Measurements from ENCODE around the gene YY1.
A peak's percentile ranks its signal among the peaks of the same experiment; 100 is the strongest.
"Not testable (repeated sequence)": the region's sequence is repeated elsewhere in the genome, so short reads cannot be mapped to it uniquely, and the experiment has no call there.

The YY1 gene

DNA sequence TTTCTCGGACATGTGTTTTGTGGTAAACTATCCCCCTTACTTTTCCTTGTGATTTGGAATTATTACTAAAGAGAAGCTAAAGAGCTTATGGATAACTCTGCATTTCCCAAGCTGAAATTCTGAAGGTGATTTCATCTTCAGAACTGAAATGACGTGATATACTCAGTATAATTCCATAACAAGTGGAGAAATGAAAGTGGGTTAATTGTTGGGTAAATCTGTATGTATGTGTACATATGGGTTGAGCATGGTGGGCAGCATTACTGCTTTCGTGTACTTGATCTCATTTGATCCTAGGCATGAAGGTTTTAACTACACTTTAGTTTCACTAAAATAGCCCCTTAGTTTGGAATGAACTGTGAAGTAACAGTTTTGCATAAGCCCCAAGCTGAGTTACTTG is 4.1 kb downstream of the YY1 start:
- no peak for DNase-seq (ENCODE audit: low spot score)

DNA sequence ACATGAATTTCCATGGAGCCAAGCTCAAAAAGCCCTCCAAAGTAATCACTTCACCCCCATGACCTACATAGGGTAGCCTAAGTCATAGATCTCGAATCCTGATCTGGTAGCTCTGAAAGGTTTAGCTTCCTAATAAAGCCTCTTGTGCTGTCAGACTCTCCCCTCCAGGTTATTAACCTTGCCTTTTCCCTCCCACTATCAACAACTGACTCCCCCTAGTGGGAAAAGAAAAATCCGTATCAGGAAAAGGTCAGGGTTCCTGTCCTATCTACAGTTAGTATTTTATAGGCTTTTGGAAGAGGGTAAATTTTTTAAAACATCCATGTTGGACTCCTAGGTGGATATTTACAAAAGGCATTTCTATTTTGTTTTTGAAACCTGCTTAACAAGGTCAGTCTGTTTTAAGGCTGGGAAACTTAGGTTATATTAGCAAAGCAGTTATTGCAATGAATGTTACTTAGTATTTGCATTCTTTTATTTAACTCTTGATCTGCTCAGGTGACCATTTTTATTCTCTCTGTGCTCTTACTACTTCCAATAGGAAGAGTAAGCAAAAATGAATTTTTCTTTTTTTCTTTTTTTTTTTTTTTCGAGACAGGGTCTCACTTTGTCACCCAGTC is 8.0 kb downstream of the YY1 start:
- peak; percentile 72 for DNase-seq (ENCODE audit: low spot score)

DNA sequence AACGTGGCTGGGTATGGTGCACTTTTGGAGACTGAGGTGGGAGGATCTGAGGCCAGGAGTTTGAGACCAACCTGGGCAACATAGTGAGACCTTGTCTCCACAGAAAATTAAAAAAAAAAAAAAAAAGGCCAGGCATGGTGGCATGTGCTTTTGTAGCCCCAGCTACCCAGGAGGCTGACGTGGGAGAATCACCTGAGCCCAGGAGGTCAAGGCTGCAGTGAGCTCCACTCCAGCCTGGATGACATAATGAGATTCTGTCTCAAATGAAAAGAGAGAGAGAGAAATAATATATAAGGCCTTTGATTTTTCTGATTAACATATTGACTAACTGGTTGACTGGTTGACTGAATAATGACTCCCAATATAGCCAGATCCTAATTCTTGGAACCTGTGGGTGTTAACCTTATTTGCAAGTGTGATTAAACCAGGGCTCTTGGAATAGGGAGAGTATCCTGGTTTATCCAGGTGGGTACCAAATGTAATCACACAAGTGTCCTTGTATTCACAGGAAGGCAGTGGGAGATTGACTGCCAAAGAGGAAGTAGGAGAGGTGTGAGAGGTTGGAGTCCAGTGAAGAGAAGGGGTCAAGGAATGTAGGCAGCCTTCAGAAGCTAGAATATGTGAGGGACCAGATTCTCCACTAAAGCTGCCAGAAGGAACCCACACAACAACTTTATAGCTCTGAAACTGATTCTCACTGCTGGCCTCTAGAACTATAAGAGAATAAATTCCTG is 12.0 kb downstream of the YY1 start:
- DNase-seq (ENCODE audit: low spot score): no peak

DNA sequence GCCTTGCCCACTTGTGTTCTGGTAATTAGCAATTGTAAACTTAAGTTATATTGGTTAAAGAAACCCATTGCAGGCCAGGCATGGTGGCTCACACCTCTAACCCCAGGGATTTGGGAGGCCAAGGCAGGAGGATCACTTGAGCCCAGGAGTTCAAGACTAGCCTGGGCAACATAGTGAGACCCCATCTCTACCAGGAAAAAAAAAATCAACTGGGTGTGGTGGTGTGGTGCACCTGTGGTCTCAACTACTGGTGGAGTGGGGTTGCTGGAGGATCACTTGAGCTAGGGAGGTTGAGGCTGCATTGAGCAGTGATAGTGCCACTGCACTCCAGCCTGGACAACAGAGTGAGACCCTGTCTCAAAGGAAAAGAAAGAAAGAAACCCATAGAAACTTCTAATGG is 13.7 kb downstream of the YY1 start:
- no peak for DNase-seq (ENCODE audit: low spot score)

DNA sequence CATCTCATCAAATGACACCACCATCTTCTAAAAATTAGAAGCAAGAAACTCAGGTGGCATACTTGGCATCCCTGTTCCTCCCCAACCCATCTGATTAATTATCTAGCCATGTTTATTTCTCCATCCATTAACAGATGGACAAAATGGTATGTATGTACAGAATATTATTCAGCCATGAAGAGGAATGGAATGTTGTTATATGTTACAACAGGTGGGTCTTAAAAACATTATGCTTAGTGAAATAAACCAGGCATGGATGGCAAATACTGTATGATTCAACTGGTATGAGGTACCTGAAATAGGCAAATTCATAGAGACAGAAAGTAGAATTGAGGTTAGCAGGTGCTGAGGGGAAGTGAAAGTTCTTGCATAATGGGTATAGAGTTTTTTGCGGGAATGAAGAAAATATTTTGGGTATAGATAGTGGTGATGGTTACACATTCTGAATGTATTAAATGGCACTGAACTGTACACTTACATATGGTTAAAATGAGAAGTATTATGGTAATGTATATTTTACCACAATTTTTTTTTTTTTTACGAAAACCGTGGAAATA is 17.5 kb downstream of the YY1 start:
- DNase-seq (ENCODE audit: low spot score): no peak

DNA sequence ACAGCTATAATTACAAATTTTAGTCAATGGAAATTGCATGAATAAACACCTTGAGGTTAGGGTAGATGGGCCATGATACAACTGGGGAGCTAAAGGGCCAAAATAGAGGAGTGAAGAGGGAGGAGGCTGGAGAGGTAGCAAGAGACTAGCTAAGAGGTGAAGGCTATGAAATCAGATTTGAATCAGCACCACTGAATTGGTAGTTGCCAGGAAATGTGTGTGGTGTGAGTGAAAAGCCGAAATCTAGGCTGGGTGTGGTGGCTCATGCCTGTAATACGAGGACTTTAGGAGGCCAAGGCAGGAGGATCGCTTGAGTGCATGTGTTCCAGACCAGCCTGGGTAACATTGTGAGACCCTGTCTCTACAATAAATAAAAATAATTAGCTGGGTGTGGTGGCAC is 22.7 kb downstream of the YY1 start:
- DNase-seq (ENCODE audit: low spot score): no peak

DNA sequence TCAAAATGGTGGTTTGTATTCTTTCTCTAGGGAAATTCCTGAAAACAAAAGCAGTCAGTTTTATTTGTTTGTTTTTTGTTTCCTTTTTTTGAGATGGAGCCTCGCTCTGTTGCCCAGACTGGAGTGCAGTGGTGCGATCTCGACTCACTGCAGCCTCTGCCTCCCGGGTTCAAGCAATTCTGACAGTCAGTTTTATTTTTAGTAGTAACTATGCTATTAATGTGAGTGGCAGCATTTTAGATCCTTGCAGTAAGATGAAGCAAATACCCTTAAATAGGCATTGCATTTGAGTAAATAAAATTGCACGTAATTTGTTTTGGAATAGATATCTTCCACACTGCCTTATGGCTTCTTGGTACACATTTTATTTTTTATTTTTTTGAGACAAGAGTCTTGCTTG is 23.6 kb downstream of the YY1 start:
- DNase-seq (ENCODE audit: low spot score): no peak

DNA sequence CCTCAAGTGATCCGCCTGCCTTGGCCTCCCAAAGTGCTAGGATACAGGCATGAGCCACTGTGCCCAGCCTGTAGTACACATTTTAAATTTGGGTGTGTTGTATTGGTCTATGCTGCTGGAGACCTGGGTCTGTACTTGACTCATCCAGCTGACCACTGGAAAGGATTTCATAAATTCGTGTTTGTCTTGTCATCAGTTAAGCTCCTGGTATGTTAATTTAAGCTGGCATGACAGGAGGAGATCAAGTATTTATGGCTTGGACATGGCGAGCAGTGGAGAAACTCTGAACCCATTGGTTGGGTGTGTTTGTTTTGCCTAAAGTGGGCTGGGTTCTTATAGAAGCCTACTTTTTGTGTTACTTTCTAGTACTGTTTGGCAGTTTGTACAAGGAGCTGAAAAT is 24.2 kb downstream of the YY1 start:
- no peak for DNase-seq (ENCODE audit: low spot score)

DNA sequence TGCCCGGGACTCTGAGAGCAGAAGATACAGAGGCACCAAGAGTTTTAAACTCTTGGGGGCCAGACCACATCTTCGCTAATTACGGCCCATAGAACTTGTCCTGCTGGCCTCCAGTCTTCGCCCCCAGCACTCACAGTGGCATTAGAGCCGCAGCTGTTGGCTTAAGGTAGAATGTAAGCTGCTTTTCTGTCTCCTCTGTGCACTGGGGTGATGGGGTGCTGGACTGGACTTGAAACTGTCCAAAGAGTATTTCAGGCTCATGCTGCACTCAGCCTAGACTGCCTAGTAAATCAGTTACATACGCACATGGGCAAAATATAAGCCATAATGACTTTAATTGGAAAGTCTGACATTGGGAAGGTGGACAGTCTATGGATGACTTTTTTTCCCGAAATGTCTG is 29.0 kb downstream of the YY1 start:
- DNase-seq (ENCODE audit: low spot score): no peak

DNA sequence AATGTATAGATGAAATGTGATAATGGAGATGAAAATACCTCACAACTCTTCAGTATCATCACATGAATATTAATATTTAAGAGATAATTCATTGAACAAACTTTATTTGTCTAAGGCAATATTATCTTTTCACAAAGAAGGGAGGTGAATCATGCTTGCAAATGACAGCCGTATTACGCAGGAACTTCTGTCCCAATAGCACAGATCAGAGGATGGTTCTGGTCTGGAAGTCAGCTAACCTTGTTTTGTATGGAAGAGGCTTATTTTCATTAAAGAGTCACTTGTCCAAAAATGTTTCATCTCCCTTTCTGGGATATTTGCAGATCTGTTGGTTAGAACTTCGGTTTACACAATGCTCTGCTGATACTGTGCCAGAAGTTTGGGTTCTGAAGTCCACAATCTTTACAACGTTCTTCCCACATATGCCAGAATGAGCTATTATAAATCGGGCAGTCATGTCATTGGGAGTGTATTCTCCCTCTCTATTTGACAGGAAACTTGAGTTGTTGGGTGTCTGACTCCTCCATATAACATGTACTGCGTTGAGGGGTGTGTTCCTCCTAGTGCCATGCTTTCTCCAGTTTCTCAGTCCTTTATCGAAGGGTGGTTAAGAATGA is 29.8 kb downstream of the YY1 start:
- no peak for DNase-seq (ENCODE audit: low spot score)

DNA sequence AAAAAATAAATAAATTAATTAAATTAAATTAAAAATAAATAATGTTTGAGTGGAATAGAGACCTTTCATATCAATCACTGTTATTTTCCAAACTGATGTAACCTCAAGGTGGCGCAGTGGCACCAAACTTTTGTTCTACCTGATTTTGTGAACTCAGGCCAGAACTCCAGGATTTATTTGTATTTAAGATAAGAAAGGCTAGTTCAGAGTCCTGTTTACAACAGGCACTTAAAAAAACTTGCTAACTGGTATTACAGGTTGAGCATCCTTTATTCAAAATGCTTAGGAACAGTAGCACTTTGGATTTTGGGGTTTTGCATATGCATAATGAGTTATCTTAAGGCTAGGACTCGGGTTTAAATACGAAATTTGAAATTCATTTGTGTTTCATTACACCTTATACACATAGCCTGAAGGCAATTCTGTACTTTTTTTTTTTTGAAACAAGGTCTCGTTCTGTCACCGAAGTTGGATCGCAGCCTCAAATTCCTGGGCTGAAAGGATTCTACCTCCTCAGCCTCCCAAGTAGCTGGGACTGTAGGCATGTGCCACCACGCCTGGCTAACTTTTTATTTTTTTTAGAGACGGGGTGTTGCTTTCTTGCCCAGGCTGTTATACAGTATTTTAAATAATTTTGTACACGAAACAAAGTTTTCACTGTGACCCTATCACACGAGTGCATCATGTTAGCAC is 32.4 kb downstream of the YY1 start:
- DNase-seq (ENCODE audit: low spot score): peak; percentile 19

DNA sequence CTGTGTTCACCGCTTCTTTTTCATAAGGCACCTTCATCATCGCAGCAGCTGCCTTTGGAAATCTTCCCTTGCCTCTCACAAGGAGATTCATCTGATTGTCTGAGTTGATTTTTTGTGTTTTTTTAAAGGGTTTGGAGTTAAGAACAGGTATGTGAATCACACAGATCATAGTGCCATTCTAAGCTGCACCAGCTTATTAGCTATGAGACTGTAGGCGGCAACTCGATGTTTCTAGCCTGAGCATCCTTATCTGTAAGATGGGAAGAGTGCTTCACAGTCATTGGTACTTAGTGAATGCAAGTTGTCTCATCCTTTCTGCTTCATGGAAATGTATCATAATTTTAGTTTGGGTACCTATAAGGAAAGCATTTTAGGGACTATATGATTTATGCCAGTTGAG is 35.3 kb downstream of the YY1 start:
- DNase-seq (ENCODE audit: low spot score): no peak

DNA sequence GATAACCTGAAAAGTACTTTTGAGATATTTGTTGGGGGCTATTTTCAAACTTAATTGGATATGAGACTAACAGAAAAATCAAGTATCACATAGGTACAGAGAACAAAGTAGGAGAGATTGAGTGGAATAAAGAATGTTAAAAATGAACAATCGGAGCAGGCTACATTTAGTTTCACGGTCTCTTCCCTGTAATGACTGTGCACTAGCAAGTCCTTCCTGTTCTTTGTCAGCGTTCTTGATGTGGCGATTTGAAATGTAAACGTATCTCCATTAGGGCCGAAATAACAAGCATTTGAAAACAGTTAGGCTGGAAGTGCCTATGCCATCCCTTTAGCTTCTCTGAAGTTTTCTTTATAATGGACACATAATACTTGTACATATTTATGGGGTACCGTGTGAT is 36.3 kb downstream of the YY1 start:
- no peak for DNase-seq (ENCODE audit: low spot score)

DNA sequence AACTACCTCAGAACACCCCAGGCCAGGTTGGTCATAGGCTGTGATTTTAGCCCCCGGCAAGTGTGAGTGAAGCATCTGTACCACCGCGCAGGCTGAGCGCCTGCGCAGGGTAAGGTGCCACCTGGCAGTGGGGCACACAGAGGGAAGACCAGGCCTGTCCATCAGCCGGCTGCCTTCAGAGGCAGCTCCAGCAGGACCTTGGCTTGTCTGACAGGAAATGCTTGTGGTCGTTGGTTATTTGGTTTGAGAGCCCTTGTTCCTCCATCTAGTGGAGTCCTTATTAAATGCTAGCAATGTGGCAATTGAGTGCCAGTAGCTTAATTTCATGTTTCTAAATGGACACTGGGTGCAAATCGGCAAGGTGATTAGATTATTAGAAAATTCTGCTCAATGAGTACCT is 39.8 kb downstream of the YY1 start:
- no peak for DNase-seq (ENCODE audit: low spot score)

DNA sequence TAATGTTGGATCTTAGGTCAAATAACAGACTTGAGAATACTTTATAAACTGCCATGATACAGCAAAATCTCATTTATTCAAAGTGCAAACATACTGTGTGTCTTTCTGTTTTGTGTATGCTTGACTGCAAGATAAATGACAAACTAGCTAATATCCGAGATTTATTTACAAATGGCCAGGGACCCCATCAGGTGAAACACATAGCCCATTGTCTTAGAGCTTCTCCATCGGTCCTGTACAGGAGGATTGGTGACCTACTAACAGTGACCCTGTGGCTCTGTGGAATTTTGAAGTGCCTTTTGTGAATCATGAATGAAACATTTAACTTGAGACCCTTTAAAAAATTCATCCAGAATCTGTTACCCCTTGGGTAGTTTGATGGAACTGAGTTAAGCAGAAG is 40.2 kb downstream of the YY1 start:
- no peak for DNase-seq (ENCODE audit: low spot score)

DNA sequence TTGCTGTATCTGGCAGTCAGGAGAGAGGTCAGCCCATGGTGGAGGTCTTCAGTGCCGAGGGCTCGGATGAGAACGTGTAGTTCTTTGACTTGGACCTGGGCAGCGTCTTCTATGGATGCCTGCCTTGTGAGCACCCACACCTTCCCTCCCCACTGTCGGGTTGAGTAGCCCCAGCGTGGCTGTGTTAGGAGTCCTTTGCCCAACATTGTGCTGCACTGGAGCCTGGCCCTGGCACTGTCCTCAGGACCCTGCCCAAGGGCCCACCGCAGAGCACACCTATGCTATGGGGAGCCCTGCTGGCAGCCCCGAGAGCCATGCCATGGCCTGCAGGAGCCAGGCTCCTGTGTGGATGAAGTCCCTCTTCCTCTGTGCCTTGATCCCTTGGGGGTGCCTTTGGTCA is 40.6 kb downstream of the YY1 start:
- DNase-seq (ENCODE audit: low spot score): no peak

DNA sequence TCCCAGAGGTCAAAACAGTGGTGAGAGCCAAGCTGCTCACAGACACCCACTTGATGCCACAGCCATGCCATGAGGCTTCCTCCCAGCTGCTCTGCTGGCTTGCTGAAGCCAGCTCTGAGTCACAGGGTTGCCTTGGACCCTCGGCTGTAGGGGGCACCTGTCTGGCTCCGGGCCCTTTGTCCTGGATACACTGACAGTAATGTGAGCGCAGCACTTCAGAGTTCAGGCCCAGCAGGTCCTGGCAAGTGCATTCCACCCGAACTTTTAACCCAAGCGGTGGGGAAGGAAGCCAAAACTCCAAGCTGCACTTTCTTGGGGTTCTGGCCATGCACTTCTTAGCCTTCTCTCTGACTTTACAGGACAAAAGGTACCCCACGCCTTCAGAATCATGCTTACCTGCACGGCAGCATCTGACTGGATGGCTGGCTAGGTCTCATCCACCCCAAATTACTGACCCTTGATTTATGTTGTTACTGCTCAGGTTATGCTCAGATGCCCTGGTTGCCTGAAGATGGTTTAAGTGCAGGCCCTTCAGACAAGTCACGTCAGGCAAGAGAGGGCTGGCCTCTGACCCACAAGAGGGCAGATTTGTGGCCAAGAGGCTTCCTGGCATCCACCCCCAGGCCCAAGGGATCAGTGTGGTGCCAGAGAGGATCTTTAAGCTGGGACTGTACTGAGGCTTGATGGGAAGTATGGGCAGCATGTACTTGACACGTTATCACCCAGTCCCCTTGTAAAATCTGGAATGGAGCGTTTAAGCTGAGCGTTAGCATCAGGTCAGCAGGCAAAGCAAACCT is 42.5 kb downstream of the YY1 start:
- no peak for DNase-seq (ENCODE audit: low spot score)

DNA sequence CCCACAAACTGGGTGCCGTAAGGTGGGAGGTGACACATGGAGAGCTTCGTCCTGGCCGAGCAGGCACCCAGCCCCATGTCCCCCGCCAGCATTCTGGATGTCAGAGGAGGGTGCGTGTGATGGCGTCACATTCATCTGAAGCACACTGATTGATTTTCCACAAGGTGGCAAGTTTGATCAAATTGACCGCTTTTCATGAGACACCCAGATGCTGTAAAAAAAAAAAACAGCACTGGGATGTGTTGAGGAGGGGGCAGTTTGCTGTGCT is 43.1 kb downstream of the YY1 start:
- DNase-seq (ENCODE audit: low spot score): no peak

DNA sequence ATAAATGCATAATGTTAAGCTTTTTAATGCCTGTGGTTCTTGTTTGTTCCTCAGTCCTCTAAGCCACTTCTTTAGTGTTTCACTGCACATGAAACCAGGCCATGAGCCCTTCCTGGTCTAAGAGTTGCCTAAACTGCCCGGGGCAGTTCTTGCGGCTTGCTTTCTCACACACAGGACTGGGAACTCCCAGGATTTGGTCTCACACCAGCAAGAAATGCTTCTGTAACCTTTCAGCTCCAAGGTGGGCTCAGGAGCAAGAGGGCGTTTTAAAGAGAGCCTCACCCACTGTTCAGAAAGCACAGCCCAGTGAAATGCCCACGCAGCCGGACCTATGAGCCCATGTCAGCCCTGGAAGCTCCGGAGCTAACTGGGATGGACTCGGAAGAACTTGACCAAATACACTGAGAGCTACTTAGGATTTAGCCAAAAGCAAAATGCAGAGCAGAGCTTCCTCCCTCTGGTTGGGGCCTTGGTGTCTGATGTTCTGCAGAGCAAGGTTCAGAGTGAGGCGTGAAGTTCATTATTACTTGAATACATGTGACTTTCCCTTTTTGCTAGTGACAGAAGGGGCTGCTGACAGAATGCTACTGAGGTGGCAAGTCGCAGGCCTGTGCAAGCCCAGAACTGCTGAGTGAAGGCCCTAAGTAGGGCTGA is 43.9 kb downstream of the YY1 start:
- no peak for DNase-seq (ENCODE audit: low spot score)

DNA sequence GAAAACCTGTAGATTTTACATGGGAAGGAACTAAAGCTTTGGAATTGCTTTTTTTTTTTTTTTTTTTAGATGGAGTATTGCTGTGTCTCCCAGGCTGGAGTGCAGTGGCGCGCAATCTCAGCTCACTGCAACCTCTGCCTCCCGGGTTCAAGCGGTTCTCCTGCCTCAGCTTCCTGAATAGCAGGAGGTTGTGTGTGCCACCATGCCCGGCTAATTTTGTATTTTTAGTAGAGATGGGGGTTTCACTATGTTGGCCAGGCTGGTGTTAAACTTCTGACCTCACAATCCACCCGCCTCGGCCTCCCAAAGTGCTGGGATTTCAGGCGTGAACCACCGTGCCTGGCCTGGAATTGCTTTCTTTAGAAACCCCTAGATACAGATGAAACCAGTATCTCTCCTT is 44.5 kb downstream of the YY1 start:
- not testable (repeated sequence) for DNase-seq (ENCODE audit: low spot score)

DNA sequence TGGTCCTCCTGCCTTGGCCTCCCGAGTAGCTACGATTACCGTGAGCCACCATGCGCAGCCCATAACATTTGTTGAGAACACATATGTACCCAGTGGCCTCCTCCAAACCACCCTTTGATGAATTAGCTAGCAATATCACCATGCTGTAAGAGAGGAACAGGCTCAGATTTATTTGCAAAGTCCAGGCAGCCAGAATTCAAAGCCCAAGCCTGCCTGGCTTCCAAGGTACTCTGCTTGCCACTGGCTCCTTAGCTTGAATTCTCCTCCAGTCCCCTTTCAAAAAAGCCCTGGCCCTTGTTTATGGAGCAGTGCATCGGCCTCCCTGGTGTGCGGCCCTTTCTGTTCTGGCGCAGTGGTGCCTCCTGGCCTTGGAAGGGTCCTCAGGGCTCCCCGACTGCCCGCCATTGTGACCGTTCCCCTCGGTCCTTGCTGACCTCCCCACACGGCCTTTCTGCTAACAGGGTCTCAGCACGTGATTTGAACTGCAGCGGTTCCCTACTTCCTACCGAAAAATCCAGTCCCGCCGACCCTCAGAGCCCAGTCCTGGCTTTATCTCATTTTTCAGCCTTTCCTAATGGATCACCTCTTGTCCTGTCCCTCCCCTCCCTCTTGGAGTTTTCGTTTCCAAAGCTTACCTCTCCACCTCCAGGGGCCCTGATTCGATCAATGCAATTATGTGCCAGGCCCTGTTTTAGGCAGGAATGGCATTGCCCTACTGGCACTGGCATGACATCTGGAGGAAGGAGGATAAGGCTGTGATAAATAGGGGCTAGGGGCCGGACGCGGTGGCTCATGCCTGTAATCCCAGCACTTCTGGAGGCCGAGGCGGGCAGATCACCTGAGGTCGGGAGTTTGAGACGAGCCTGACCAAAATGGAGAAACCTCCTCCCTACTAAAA is 45.3 kb downstream of the YY1 start:
- no peak for DNase-seq (ENCODE audit: low spot score)
